C4-2B (cell line): Measurements from ENCODE around the gene GPR162.
A peak's percentile ranks its signal among the peaks of the same experiment; 100 is the strongest.

Source experiments
- H3K27ac ChIP-seq: fragments of 450-650 bp; 2 replicates; pipeline ENCODE4 v1.5.1; 2017
- CTCF ChIP-seq: fragments of 450-650 bp; conservative IDR thresholded peaks from 2 replicates; pipeline ENCODE4 v1.5.1; 2017; ENCODE audit warnings: mild to moderate bottlenecking
- ZFX ChIP-seq: fragments of 450-650 bp; IDR thresholded peaks from 2 replicates; pipeline ENCODE4 v1.6.1; 2017

Gene GPR162

DNA sequence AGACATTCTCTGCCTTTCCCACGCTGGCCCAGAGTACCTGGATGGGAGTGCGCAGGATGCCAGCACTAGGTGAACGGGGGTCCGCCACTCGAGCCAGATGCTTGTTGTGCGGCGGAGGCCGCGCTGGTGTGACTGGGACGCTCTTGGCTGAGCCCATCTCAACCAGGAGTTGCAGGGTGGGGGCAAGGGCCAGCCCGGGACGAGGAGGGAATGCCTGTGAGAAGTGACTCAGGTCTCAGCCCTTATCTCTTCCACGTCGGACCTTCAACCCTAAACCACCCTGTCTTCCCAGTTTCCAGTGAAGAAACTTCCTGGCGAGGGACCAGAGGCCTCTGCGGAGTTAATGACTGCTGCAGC is 29.2 kb downstream of the GPR162 start:
- peak overlapping the region; percentile 92 for H3K27ac ChIP-seq

DNA sequence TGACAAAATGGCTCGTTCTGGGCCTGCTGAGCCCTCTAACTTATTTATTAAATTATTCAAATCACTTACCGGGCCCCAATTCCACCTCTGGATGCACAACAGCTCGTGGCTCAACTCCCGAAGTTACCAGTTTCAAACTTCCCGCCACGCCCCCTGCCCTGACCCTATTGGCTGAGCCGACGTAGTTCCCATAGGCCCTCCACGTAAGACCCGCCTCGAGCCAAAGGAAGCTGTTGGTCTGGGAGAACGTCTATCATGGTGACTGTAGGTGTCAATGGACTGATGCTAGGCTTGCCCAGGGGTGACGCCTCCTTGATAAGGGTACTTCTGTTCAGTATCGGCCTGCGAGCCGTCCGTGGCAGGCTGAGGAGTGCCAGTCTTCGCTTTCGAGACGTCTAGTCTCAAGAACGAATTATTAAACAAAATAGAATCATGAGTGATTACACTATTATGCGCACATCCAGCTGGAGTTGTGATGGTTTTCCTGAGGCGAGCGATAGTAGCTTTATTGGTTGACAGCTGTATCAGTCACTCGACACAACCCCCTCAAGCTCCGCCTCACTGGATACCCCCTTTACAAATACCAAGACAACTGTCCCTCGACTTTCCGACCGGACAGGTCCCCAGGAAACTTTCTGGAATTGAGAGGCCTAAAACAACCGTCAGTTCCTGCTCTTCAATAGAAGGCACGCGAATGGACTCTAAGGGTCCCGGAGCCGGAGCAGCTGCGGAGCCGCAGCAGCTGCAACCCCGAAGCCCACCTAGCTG is 29.7 kb downstream of the GPR162 start, which contains the start of gene CDCA3:
Gene CDCA3 (minus strand): TSS at position 134 of the 768 bp plus-strand sequence. CDS start 334 bp downstream, outside the sequence.
- TF ChIP-seq ZFX, result no peak
- TF ChIP-seq CTCF, result no peak
- peak within 1 kb of the TSS; percentile 92 for H3K27ac ChIP-seq

More for the DNA sequence above, 29.2 kb downstream of the GPR162 start:
- TF ChIP-seq ZFX (0 out of 2 replicates have a peak, but pooled peaks have one; percentile 34), CTCF (no peak)

GRCh38 chr12:6851921-6852650 is 30.5 kb downstream of the GPR162 start, which contains the start of gene USP5:
TSS of gene USP5 (plus strand) at chr12:6852150. CDS start at chr12:6852180, 30 bp downstream.
- TF ChIP-seq CTCF (no peak), ZFX (peak; percentile 94; the same call in 1 of the 2 replicates)
- peak within 1 kb of the TSS; percentile 92 for H3K27ac ChIP-seq

- TF ChIP-seq CTCF, result no peak
- no peak for TF ChIP-seq ZFX
- peak overlapping the region; percentile 92 for H3K27ac ChIP-seq
Measured at GRCh38 chr12:6852651-6853354, 31.2 kb downstream of the GPR162 start.

DNA sequence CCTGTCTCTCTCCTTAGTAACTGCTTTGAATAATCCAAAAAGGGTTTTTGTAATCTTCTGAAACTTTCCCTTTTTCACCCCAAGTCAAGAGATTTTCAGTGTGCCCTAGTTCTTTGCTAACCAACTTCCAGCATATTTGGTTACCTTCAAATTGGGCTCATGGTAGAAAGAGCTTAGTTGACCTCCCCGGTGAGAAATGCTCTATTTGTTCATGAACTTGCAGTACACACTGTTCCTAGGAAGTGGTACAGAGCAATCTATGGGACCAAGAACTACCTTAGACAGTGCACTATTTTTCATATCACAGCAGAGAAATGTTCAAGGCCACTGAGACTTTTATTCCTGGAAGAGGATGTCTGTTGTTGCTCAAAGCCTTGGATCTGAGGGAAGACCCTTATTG is 32.0 kb downstream of the GPR162 start:
- peak overlapping the region; percentile 92; the same call in 1 of the 2 replicates for H3K27ac ChIP-seq
- no peak for TF ChIP-seq CTCF

DNA sequence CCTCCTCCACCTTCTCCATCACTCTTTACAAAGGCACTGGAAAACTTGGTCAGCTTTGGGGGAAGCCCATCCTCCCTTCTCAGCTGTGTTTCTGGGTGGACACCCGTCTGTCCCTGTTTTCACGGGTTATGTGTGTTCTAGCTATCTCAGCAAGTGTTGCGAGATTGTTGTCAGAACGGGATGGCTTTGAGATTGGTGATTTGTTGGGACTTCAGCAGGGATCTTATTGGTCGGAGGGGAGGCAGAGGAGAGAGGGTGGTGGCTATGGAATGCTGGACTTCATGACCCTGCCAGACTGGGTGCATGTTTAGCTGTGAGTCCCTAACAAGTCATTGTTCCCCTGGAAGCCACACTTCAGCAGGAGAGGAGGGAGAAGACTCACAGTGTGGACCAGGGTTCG is 32.4 kb downstream of the GPR162 start:
- H3K27ac ChIP-seq, result no peak overlapping the region
- TF ChIP-seq ZFX, result no peak
- TF ChIP-seq CTCF, result no peak
